NB4 (cell line): Measurements from ENCODE around the gene INSR.
A peak's percentile ranks its signal among the peaks of the same experiment; 100 is the strongest.

Source experiments
- DNase-seq: peaks from one replicate; pipeline ENCODE4 v3.0.0; 2010; ENCODE audit warnings: low read depth
- H3K4me3 ChIP-seq: one replicate; pipeline ENCODE4 v1.5.1; 2011; ENCODE audit warnings: mild to moderate bottlenecking, low read depth, low read length, moderate library complexity
- CTCF ChIP-seq: IDR thresholded peaks from one replicate; pipeline ENCODE4 v1.5.1; 2012; ENCODE audit warnings: low read depth, low read length
- MAX ChIP-seq: IDR thresholded peaks from 2 replicates; pipeline ENCODE4 v1.6.1; 2011; ENCODE audit warnings: low read depth, low read length
- MYC ChIP-seq: IDR thresholded peaks from 2 replicates; pipeline ENCODE4 v1.6.1; 2011; ENCODE audit warnings: low read depth, low read length
- POLR2A ChIP-seq: IDR thresholded peaks from 2 replicates; pipeline ENCODE4 v1.6.1; 2011; ENCODE audit warnings: mild to moderate bottlenecking; ENCODE audit not compliant: insufficient read length; ENCODE audit errors: extremely low read depth

The INSR gene

GRCh38 chr19:7304200-7304599 lies 10.0 kb upstream of the INSR start:
- no peak for TF ChIP-seq MAX
- no peak for TF ChIP-seq MYC
- TF ChIP-seq POLR2A: no peak
- no peak for TF ChIP-seq CTCF

DNA sequence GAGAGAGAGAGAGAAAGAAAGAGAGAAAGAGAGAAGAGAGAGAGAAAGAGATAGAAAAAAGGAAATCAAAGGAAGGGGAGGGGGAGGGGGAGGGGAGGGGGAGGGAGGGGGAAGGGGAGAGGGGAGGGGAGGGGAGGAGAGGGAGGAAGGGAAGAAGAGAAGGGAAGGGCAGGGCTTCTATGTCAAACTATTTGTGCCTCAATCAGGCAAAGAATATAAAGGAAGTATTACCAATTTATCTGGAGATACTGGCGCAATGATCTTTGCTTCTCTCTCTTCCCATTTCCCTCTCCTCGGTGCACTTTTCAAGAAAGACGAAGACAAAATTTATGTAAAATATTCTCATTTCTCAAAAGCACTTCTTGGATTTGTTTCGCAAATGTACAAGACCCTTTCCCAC lies 9.3 kb upstream of the INSR start:
- TF ChIP-seq CTCF: no peak
- no peak for TF ChIP-seq POLR2A
- no peak for TF ChIP-seq MAX
- no peak for TF ChIP-seq MYC
- DNase-seq: no peak
- no peak overlapping the region for H3K4me3 ChIP-seq

More at GRCh38 chr19:7304200-7304599, 10.0 kb upstream of the INSR start:
- H3K4me3 ChIP-seq: no peak overlapping the region
- DNase-seq: no peak

DNA sequence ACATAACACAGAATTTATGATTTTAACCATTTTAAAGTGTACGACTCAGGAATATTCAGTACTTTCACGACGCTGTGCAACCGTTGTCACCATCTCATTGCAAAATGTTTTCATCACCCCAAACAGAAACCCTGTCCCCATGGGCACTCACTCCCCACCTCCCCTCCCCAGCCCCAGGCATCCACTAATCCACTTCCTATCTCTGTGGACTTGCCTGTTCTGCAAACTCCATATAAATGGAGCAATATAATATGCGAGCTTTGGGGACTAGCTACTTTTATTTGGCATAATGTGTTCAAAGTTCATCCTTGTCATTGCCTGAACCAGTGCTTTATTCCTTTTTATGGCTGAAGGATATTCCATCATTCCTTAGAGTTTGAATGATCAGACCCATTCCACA lies 7.3 kb upstream of the INSR start:
- no peak for TF ChIP-seq MAX
- no peak for TF ChIP-seq POLR2A
- no peak for TF ChIP-seq CTCF
- TF ChIP-seq MYC: no peak
- peak; percentile 70 for DNase-seq
- no peak overlapping the region for H3K4me3 ChIP-seq

DNA sequence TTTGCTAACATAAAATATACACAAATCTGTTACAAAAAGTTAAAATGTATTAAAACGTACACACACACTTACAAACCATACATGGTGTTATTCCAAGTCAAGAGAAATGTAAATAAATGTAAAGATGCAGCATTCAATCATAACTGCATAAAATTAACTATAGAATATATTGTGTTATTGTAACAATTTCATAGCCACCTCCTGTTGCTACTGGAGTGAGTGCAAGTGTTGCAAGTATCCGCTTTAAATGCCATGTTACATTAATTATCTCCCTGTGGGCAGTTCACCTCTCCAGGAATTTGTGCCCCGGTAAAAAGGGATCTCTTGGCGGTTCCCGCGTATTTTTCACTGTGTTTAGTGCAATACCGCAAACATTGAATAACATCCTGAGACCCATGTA lies 3.5 kb upstream of the INSR start:
- H3K4me3 ChIP-seq: no peak overlapping the region
- DNase-seq: no peak
- TF ChIP-seq CTCF (no peak), MYC (no peak), MAX (no peak), POLR2A (no peak)

- DNase-seq: no peak
- H3K4me3 ChIP-seq: no peak overlapping the region
- TF ChIP-seq CTCF (no peak), MYC (no peak), MAX (no peak), POLR2A (no peak)
These were observed 1.8 kb upstream of the INSR start for GRCh38 chr19:7295912-7296536.
